Skeletal muscle tissue (tissue), 4 donors: Measurements from ENCODE around the gene CAPS. TPM values are rescaled to one million over a fixed set of nuclear protein-coding genes. Genes with fewer than 3 reads are reported as not detected.
"Not testable (repeated sequence)": the region's sequence is repeated elsewhere in the genome, so short reads cannot be mapped to it uniquely, and the experiment has no call there.

Experiments used
- H3K27ac ChIP-seq: one replicate; pipeline ENCODE4 v1.7.0; 2013; ENCODE audit warnings: mild to moderate bottlenecking, low read depth, low read length, inconsistent platforms
- H3K27me3 ChIP-seq, 3 donors: one replicate each; pipeline ENCODE4 v1.7.0; 2013; ENCODE audit warnings: low read length in 3 of 3; ENCODE audit not compliant: control insufficient read depth in 3 of 3, insufficient read depth in 3 of 3
- H3K36me3 ChIP-seq, 3 donors: one replicate each; pipeline ENCODE4 v1.7.0; 2013; ENCODE audit warnings: low read length in 3 of 3; ENCODE audit not compliant: control insufficient read depth in 3 of 3, insufficient read depth in 3 of 3
- H3K4me1 ChIP-seq, 3 donors: one replicate each; pipeline ENCODE4 v1.7.0; 2013; ENCODE audit warnings: low read length in 3 of 3, mild to moderate bottlenecking in 3 of 3; ENCODE audit not compliant: control insufficient read depth in 3 of 3, insufficient read depth in 3 of 3
- H3K4me3 ChIP-seq, 3 donors: one replicate each; pipeline ENCODE4 v1.7.0; 2013; ENCODE audit warnings: low read length in 3 of 3
- H3K9ac ChIP-seq, 3 donors: one replicate each; pipeline ENCODE4 v1.7.0; 2013; ENCODE audit warnings: low read length in 3 of 3, mild to moderate bottlenecking in 3 of 3, moderate library complexity in 2 of 3, low read depth in 1 of 3
- H3K9me3 ChIP-seq, 3 donors: one replicate each; pipeline ENCODE4 v1.7.0; 2013; ENCODE audit warnings: low read length in 3 of 3; ENCODE audit not compliant: control insufficient read depth in 3 of 3
- total RNA-seq: library from RNA; depleted of rRNA; stranded (reverse); fragments of >200 nt; gene quantifications from one replicate; pipeline ENCODE4 v1.2.3, GENCODE V29; 2014
- donor health status: Osteomylitis.

The CAPS gene
- total RNA-seq, 1 donor from 2014 or later = 1.6 TPM

DNA sequence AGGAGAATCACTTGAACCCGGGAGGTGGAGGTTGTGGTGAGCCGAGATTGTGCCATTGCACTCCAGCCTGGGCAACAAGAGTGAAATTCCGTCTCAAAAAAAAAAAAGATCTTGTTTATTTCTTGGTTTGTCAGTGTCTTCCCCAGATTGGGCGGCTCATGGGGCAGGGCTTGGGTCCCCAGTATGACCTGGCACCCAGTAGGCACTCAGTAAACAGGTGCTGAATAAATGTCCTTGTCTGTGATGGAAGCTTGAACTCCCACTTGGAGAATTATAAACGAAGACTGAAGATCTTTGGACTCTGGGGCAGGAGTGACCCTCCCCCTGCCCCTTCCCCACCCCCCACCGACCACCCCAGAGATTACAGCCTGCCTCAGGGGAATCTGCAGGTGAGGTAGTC lies 33.9 kb upstream of the CAPS start:
- Histone ChIP-seq H3K4me1 (peaks cover 7 to 8% (median 8%) of the 10 kb centered on the region in 3 donors), H3K27me3 (peaks cover 0 to 16% (median 6%) of the 10 kb centered on the region in 3 donors), H3K9ac (no peak overlapping the region), H3K27ac (no peak overlapping the region), H3K36me3 (no peaks in the 10 kb centered on the region), H3K9me3 (no peaks in the 10 kb centered on the region), H3K4me3 (no peak overlapping the region)

DNA sequence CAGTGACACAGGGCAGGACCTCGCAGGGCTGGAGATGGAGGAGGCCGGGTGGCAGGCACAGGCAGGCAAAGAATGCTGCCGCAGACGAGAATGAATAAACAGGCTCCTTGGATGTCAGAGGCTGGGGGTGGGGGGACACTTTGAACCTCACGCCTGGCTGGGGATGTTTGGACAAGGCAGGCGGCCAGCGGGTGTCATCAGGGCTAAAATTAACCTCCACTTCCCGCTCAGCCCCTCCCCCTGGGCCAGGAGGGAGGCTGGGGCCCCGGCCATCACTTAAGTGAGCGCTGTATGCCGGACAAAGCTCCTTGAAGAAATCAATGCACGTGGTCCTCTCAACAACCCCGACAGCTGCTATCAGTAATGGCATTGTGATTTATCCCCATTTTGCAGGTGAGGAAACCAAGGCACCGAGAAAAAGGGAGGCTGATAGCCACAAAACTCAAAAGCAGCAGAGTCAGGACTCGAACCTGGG lies 33.4 kb upstream of the CAPS start:
- Histone ChIP-seq H3K9ac (peak overlapping the region in 1 of 3 donors; percentile 8), H3K27ac (no peak overlapping the region), H3K9me3 (no peaks in the 10 kb centered on the region)

DNA sequence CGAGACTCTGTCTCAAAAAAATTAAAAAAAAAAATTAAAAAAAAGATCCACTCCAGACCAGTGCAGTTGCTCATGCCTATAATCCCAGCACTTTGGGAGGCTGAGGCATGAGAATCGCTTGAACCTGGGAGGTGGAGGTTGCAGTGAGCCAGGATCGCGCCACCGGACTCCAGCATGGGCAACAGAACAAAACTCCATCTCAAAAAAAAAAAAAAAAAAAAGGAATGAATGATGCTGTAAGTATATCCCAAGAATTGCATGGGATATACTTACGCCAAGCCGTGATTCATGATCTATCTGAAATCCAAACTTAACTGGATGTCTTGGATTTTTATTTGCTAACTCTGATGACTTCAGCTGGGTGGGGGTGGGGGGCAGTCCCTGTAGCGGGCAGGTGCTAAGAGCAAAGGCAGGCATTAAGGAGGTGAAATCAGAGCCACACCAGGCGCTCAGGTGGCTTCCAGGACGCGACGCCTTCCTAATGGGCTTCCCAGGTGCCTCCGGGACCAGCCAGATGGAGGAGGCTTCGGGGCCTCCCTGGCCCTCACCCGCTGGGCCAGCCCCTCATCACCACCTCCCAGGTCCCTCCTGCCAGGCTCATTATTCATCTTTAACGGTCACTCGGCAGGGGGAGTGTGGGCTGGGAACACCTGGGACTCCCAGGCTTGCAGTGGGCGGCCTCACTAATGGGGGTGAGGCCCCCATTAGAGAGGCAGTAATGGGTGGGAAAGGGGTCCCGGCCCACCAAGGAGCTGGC lies 32.3 kb upstream of the CAPS start:
- no peaks in the 10 kb centered on the region for H3K36me3 ChIP-seq
- peaks cover 0 to 16% (median 6%) of the 10 kb centered on the region in 3 donors for H3K27me3 ChIP-seq
- no peaks in the 10 kb centered on the region for H3K9me3 ChIP-seq
- H3K27ac ChIP-seq = no peak overlapping the region
- H3K4me1 ChIP-seq = peaks cover 7 to 8% (median 8%) of the 10 kb centered on the region in 3 donors
- no peak overlapping the region for H3K4me3 ChIP-seq
- no peak overlapping the region for H3K9ac ChIP-seq

More for the DNA sequence above, 33.4 kb upstream of the CAPS start:
- Histone ChIP-seq H3K4me1 (peaks cover 7 to 8% (median 8%) of the 10 kb centered on the region in 3 donors), H3K4me3 (peak overlapping the region in 1 of 3 donors; percentile 2), H3K27me3 (peaks cover 0 to 16% (median 6%) of the 10 kb centered on the region in 3 donors), H3K36me3 (no peaks in the 10 kb centered on the region)

GRCh38 chr19:5882421-5882968 lies 31.6 kb upstream of the CAPS start:
- Histone ChIP-seq H3K27me3 (peaks cover 0 to 16% (median 13%) of the 10 kb centered on the region in 3 donors), H3K9ac (no peak overlapping the region), H3K27ac (no peak overlapping the region)

DNA sequence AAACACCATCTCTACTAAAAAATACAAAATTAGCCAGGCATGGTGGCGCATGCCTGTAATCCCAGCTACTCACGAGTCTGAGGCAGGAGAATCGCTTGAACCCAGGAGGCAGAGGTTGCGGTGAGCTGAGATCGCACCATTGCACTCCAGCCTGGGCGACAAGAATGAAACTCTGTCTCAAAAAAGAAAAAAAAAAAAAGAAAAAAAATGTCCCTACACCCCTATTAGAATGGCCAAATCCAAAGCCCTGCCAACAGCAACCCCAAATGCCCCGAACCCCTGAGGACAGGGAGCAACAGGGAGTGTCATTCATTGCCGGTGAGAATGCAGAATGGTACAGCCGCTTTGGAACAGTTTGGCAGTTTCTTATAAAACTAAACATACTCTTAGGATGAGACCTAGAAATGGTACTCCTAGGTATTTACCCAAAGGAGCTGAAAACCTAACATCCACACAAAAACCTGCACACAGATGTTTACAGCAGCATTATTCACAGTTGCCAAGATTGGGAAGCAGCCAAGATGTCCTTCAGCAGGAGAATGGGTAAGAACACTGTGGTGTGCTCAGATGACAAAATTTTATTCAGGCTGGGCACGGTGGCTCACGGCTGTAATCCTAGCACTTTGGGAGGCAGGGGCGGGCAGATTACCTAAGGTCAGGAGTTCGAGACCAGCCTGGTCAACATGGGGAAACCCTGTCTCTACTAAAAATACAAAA lies 30.7 kb upstream of the CAPS start:
- H3K36me3 ChIP-seq, H3K4me3 ChIP-seq, H3K4me1 ChIP-seq, H3K9me3 ChIP-seq, H3K9ac ChIP-seq, H3K27ac ChIP-seq: not testable (repeated sequence)
- H3K27me3 ChIP-seq = peaks cover 0 to 16% (median 13%) of the 10 kb centered on the region in 3 donors

More at GRCh38 chr19:5882421-5882968, 31.6 kb upstream of the CAPS start:
- H3K4me1 ChIP-seq = peaks cover 7 to 8% (median 8%) of the 10 kb centered on the region in 3 donors
- no peaks in the 10 kb centered on the region for H3K36me3 ChIP-seq
- no peaks in the 10 kb centered on the region for H3K9me3 ChIP-seq
- no peak overlapping the region for H3K4me3 ChIP-seq

DNA sequence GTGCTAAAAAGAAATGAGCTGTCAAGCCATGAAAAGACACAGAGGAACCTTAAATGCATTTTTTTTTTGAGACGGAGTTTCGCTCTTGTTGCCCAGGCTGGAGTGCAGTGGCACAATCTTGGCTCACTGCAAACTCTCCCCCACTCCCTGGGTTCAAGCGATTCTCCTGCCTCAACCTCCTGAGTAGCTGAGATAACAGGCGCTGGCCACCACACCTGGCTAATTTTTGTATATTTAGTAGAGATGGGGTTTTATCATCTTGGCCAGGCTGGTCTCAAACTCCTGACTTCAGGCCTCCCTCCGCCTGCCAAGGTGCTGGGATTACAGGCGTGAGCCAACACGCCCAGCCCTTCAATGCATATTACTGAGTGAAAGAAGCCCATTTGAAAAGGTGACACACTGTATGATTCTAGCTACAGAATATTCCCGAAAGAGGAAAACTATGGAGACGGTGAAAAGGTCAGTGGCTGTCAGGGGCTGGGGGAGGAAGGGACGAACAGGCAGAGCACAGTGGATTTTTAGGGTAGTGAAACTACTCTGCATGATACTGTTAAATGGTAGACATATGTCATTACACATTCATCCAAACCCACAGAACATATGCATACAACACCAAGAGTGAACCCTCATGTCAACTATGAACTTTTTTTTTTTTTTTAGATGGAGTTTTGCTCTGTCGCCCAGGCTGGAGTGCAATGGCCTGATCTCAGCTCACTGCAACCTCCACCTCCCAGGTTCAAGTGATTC lies 29.8 kb upstream of the CAPS start:
- H3K27ac ChIP-seq, H3K9ac ChIP-seq, H3K4me1 ChIP-seq: not testable (repeated sequence)

DNA sequence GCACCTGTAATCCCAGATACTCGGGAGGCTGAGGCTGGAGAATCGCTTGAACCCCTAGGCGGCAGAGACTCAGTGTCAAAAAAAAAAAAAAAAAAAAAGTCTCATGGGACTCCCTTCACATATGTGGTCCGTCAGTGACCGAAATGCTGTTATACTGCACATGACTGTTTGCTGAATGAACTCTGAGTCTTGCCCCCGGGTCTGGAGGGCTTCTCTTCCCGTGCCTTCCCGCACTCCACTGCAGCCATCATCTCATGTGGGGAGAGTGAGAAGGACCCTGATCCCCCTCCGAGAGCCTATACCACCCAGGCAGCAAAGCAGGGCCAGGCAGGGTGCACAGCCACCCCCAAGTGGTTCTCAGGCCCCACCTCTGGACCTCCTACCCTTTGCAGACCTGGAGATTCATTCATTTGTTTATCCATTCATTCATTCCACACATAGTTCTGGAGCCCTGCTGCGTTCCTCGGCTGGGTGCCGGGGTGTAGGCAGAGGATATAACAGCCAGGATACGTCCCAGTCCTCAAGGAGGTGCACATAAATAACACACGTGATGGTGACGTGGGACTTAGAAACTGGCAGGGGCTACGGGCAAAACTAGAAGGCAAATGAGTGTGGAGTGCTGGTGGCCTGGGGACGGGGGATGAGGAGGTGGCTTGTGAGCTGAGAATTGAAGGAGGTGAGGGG lies 24.6 kb upstream of the CAPS start:
- H3K4me1 ChIP-seq = peaks cover 3 to 17% (median 13%) of the 10 kb centered on the region in 3 donors
- H3K9me3 ChIP-seq = no peaks in the 10 kb centered on the region
- peaks cover 30 to 41% (median 41%) of the 10 kb centered on the region in 3 donors for H3K27me3 ChIP-seq
- H3K4me3 ChIP-seq = no peak overlapping the region
- H3K9ac ChIP-seq = no peak overlapping the region
- no peaks in the 10 kb centered on the region for H3K36me3 ChIP-seq
- no peak overlapping the region for H3K27ac ChIP-seq

More for the DNA sequence above, 29.8 kb upstream of the CAPS start:
- H3K27me3 ChIP-seq = peaks cover 0 to 15% (median 12%) of the 10 kb centered on the region in 3 donors
- H3K36me3 ChIP-seq, H3K9me3 ChIP-seq, H3K4me3 ChIP-seq: not testable (repeated sequence)

DNA sequence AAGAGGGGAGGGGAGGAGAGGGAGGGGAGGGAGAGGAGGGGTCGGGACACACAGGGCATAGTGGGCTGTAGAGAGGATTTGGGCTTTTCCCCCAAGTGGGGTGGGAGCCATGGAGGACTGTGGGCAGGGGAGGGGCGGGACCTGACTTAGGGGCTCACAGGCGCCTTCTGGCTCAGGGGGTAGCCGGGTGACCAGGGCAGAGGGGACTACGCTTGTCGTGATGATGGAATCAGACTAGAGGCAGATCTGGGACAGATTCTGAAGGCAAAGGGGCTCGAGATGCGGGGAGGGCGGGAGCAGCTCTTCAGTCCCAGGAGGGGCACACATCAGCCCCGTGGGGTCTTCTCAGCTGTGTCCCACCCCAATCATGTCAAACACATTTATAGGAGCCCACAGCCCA lies 24.0 kb upstream of the CAPS start:
- Histone ChIP-seq H3K9ac (no peak overlapping the region), H3K36me3 (peaks cover 2 to 3% (median 3%) of the 10 kb centered on the region in 3 donors), H3K4me1 (peaks cover 3 to 19% (median 14%) of the 10 kb centered on the region in 3 donors), H3K4me3 (no peak overlapping the region), H3K27ac (no peak overlapping the region), H3K9me3 (no peaks in the 10 kb centered on the region), H3K27me3 (peaks cover 30 to 41% (median 41%) of the 10 kb centered on the region in 3 donors)

DNA sequence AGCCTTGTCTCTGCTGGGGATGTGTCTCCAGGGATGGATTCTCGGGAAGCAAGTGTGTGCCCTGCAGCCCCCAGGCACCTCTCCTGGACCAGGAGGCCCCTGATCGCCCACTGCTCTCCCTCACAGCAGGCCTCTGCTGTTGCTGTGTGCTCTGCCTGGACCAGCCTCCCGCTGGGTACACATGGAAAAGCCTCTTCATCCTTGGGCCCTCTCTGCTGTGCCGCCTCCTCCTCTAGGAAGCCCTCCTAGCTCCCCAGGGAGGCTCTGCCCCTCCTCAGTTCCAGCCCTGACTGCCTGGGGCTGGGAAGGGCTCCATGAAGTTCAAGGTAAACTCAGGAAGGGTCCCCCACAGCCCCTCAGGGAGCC lies 22.5 kb upstream of the CAPS start:
- peaks cover 30 to 36% (median 36%) of the 10 kb centered on the region in 3 donors for H3K27me3 ChIP-seq
- H3K9ac ChIP-seq = peak overlapping the region in 1 of 3 donors; percentile 32
- H3K4me3 ChIP-seq = no peak overlapping the region
- no peaks in the 10 kb centered on the region for H3K9me3 ChIP-seq
- no peak overlapping the region for H3K27ac ChIP-seq
- H3K4me1 ChIP-seq = peaks cover 3 to 19% (median 14%) of the 10 kb centered on the region in 3 donors
- H3K36me3 ChIP-seq = peaks cover 14 to 15% (median 14%) of the 10 kb centered on the region in 3 donors
